ENCODE measurements around the gene MRPL2. TPM values are rescaled to one million over a fixed set of nuclear protein-coding genes. Genes with fewer than 3 reads are reported as not detected.

MRPL2 gene
- 24.6 and 34.3 TPM in 2 replicates for total RNA-seq (2014; rRNA removed; shearing (Covaris generic))

GRCh38 chr6:43059168-43060033 lies at the start of gene MRPL2, which contains the start of gene KLC4:
MRPL2 (minus strand) TSS chr6:43059434; CDS start chr6:43059381, 53 bp downstream.
KLC4 (plus strand) TSS chr6:43059631; CDS start chr6:43061336, 1,705 bp downstream.
- Histone ChIP-seq H3K27ac (peak within 1 kb of the TSS; percentile 67), H3K9me3 (replicated peaks) (no peaks in the 10 kb centered on the region), H3K4me3 (peak within 1 kb of the TSS; percentile 63), H3K4me1 (replicated peaks) (peaks cover 14% of the 10 kb centered on the region), H3K27me3 (replicated peaks) (no peaks in the 10 kb centered on the region), H3K36me3 (peaks cover 33% of the 10 kb centered on the region)
- DNase-seq (ENCODE audit: low read depth in 1 of 2, low spot score in 2 of 2) = peak; percentile 98

GRCh38 chr6:43107344-43108062 lies 48.3 kb upstream of the MRPL2 start:
- Histone ChIP-seq H3K27ac (no peak overlapping the region), H3K4me1 (replicated peaks) (no peaks in the 10 kb centered on the region), H3K27me3 (replicated peaks) (no peaks in the 10 kb centered on the region), H3K36me3 (no peaks in the 10 kb centered on the region), H3K9me3 (replicated peaks) (no peaks in the 10 kb centered on the region), H3K4me3 (no peak overlapping the region)
- no peak for DNase-seq (ENCODE audit: low read depth in 1 of 2, low spot score in 2 of 2)

GRCh38 chr6:43105538-43106222 lies 46.4 kb upstream of the MRPL2 start:
- Histone ChIP-seq H3K4me1 (replicated peaks) (no peaks in the 10 kb centered on the region), H3K36me3 (no peaks in the 10 kb centered on the region), H3K9me3 (replicated peaks) (no peaks in the 10 kb centered on the region), H3K27ac (no peak overlapping the region), H3K27me3 (replicated peaks) (no peaks in the 10 kb centered on the region), H3K4me3 (no peak overlapping the region)
- no peak for DNase-seq (ENCODE audit: low read depth in 1 of 2, low spot score in 2 of 2)

- H3K36me3 ChIP-seq = no peaks in the 10 kb centered on the region
- no peak overlapping the region for H3K27ac ChIP-seq
- no peak for DNase-seq (ENCODE audit: low read depth in 1 of 2, low spot score in 2 of 2)
- H3K4me1 ChIP-seq (replicated peaks) = no peaks in the 10 kb centered on the region
- H3K27me3 ChIP-seq (replicated peaks) = no peaks in the 10 kb centered on the region
- H3K9me3 ChIP-seq (replicated peaks) = no peaks in the 10 kb centered on the region
- no peak overlapping the region for H3K4me3 ChIP-seq
These were observed 44.1 kb upstream of the MRPL2 start for GRCh38 chr6:43103253-43103876.

GRCh38 chr6:43101497-43101896 lies 42.3 kb upstream of the MRPL2 start:
- H3K9me3 ChIP-seq (replicated peaks) = no peaks in the 10 kb centered on the region
- no peak for DNase-seq (ENCODE audit: low read depth in 1 of 2, low spot score in 2 of 2)

GRCh38 chr6:43097502-43097901 lies 38.3 kb upstream of the MRPL2 start:
- Histone ChIP-seq H3K9me3 (replicated peaks) (no peaks in the 10 kb centered on the region), H3K27ac (no peak overlapping the region), H3K36me3 (no peaks in the 10 kb centered on the region), H3K27me3 (replicated peaks) (no peaks in the 10 kb centered on the region), H3K4me1 (replicated peaks) (peaks cover 29% of the 10 kb centered on the region), H3K4me3 (no peak overlapping the region)
- DNase-seq (ENCODE audit: low read depth in 1 of 2, low spot score in 2 of 2) = no peak

More at GRCh38 chr6:43101497-43101896, 42.3 kb upstream of the MRPL2 start:
- no peak overlapping the region for H3K27ac ChIP-seq
- H3K4me1 ChIP-seq (replicated peaks) = peaks cover 9% of the 10 kb centered on the region
- H3K36me3 ChIP-seq = no peaks in the 10 kb centered on the region
- H3K4me3 ChIP-seq = no peak overlapping the region
- no peaks in the 10 kb centered on the region for H3K27me3 ChIP-seq (replicated peaks)

- H3K9me3 ChIP-seq (replicated peaks) = no peaks in the 10 kb centered on the region
- H3K4me1 ChIP-seq (replicated peaks) = peaks cover 30% of the 10 kb centered on the region
- H3K27ac ChIP-seq = no peak overlapping the region
- H3K27me3 ChIP-seq (replicated peaks) = no peaks in the 10 kb centered on the region
- no peak overlapping the region for H3K4me3 ChIP-seq
- no peaks in the 10 kb centered on the region for H3K36me3 ChIP-seq
- no peak for DNase-seq (ENCODE audit: low read depth in 1 of 2, low spot score in 2 of 2)
These were observed 37.9 kb upstream of the MRPL2 start for GRCh38 chr6:43097098-43097489.

- Histone ChIP-seq H3K4me1 (replicated peaks) (peaks cover 35% of the 10 kb centered on the region), H3K36me3 (no peaks in the 10 kb centered on the region), H3K4me3 (no peak overlapping the region), H3K27ac (no peak overlapping the region), H3K27me3 (replicated peaks) (no peaks in the 10 kb centered on the region), H3K9me3 (replicated peaks) (no peaks in the 10 kb centered on the region)
- DNase-seq (ENCODE audit: low read depth in 1 of 2, low spot score in 2 of 2) = no peak
These were observed 37.3 kb upstream of the MRPL2 start for GRCh38 chr6:43096451-43097097.

- Histone ChIP-seq H3K9me3 (replicated peaks) (no peaks in the 10 kb centered on the region), H3K4me3 (no peak overlapping the region), H3K27me3 (replicated peaks) (no peaks in the 10 kb centered on the region), H3K4me1 (replicated peaks) (peaks cover 39% of the 10 kb centered on the region), H3K36me3 (no peaks in the 10 kb centered on the region), H3K27ac (no peak overlapping the region)
- no peak for DNase-seq (ENCODE audit: low read depth in 1 of 2, low spot score in 2 of 2)
These were observed 36.7 kb upstream of the MRPL2 start for GRCh38 chr6:43095939-43096338.

GRCh38 chr6:43093436-43094289 lies 34.4 kb upstream of the MRPL2 start:
- peaks cover 45% of the 10 kb centered on the region for H3K4me1 ChIP-seq (replicated peaks)

GRCh38 chr6:43092635-43093034 lies 33.4 kb upstream of the MRPL2 start:
- DNase-seq (ENCODE audit: low read depth in 1 of 2, low spot score in 2 of 2) = no peak
- Histone ChIP-seq H3K27me3 (replicated peaks) (no peaks in the 10 kb centered on the region), H3K27ac (no peak overlapping the region), H3K4me3 (no peak overlapping the region), H3K36me3 (no peaks in the 10 kb centered on the region), H3K4me1 (replicated peaks) (peaks cover 45% of the 10 kb centered on the region), H3K9me3 (replicated peaks) (no peaks in the 10 kb centered on the region)

More at GRCh38 chr6:43093436-43094289, 34.4 kb upstream of the MRPL2 start:
- H3K27me3 ChIP-seq (replicated peaks) = no peaks in the 10 kb centered on the region
- DNase-seq (ENCODE audit: low read depth in 1 of 2, low spot score in 2 of 2) = peak; percentile 67 to 70
- peak overlapping the region; percentile 32 for H3K4me3 ChIP-seq
- no peaks in the 10 kb centered on the region for H3K9me3 ChIP-seq (replicated peaks)
- H3K27ac ChIP-seq = peak overlapping the region; percentile 48
- no peaks in the 10 kb centered on the region for H3K36me3 ChIP-seq

GRCh38 chr6:43091436-43091991 lies 32.3 kb upstream of the MRPL2 start:
- Histone ChIP-seq H3K9me3 (replicated peaks) (no peaks in the 10 kb centered on the region), H3K36me3 (no peaks in the 10 kb centered on the region), H3K27ac (no peak overlapping the region), H3K4me3 (no peak overlapping the region), H3K4me1 (replicated peaks) (peaks cover 36% of the 10 kb centered on the region), H3K27me3 (replicated peaks) (no peaks in the 10 kb centered on the region)
- DNase-seq (ENCODE audit: low read depth in 1 of 2, low spot score in 2 of 2) = no peak

Measured in SJSA1 (cell line).